GM19397 (cell line): ENCODE measurements around the gene TENM3.

Experiments used
- ATAC-seq: cut with Tn5 transposase; IDR thresholded peaks from one replicate; pipeline ENCODE4 v1.9.1; 2021; ENCODE audit warnings: mild to moderate bottlenecking, moderate library complexity; ENCODE audit not compliant: unreplicated experiment

Gene TENM3

GRCh38 chr4:182325397-182325796 is 82.2 kb downstream of the TENM3 start:
- ATAC-seq = no peak

GRCh38 chr4:182325848-182326255 is 82.7 kb downstream of the TENM3 start:
- no peak for ATAC-seq

GRCh38 chr4:182328505-182328904 is 85.3 kb downstream of the TENM3 start:
- ATAC-seq = no peak

GRCh38 chr4:182337366-182337765 is 94.2 kb downstream of the TENM3 start:
- no peak for ATAC-seq

- ATAC-seq = no peak
Measured at GRCh38 chr4:182338063-182338462, 94.9 kb downstream of the TENM3 start.

- no peak for ATAC-seq
Measured at GRCh38 chr4:182338746-182339145, 95.5 kb downstream of the TENM3 start.

DNA sequence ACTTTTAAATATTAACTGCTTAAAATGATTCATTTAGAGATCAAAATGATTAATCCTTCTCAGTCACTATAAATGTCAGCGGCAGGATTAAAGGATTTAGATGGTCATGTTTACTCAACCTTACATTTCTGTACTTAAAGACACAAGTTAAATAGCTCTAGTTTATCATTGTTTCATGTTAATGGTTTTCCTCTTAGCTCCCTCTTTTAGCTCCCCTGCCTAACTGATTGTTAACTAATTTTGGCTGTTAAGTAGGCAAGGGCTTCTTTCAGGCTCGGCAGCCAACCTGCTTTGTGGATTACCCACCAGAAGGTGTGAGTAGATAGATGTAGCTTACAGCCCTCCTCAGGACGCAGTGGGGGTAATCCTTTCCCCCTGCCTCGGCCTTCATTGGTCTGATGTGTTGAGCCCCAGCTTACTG is 96.0 kb downstream of the TENM3 start:
- ATAC-seq = no peak

GRCh38 chr4:182343453-182343852 is 100.3 kb downstream of the TENM3 start:
- no peak for ATAC-seq

DNA sequence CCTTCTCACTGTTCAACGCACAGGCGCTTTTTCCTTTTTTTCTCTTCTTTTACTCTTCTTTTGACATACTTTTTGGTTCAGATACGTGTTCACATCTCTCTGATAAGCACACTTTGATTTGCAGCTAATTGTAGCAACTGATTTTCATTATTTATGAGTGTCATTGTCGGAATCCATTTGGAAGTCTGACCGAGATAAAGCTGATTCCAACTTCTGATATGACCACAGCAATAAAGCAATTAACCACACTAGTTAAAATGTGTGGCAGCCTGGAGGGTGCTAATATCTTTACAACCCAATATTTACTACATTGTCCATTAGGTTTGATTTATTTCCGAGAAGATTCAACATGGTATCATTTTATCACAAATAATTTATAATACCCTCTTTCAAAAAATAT is 101.8 kb downstream of the TENM3 start:
- ATAC-seq = no peak

DNA sequence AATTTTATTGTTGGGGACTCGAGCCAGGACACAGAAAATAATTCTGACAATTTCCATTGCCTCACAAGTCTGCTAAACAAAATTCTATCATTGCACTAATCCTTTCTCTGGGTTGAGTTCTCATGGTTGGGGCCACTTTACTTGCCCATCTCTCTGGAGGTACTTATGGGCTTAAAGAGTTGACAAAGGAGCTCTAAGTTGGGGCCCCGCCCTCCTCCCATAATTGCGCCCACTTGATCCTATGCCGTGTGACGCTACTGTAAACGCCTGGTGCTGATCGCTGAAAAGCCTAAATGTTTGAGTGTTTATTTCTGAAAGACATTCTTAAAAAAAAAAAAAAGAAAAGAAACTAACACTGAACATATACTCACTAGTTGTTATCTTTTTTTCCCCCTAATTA is 103.0 kb downstream of the TENM3 start:
- no peak for ATAC-seq

GRCh38 chr4:182346675-182347375 is 103.6 kb downstream of the TENM3 start:
- ATAC-seq = no peak

DNA sequence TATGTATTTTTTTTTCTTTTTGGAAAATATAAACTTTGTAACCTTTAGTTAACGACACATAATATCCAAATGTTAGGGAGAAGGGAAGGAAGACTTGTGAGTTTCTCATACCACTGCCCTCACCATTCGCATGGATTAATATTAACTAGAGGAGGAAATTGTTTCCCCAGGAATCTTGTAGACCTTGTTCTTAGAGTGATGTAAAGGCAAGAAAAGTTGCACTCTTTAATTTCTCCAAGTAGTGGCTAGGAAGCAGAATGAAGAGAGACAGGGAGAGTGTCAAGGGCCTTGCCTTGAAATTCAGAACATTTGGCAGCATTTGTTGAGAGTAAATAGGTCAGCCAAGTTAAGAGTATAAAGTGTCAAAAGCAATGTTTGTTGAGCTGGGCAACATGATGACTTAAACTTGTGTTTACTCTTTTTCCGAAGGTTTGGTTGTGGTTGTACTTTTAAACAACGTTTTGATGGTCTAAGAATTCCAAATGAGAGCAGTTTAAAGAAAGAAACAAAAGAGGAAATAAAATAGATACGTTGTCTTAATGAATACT is 105.7 kb downstream of the TENM3 start:
- ATAC-seq = no peak

DNA sequence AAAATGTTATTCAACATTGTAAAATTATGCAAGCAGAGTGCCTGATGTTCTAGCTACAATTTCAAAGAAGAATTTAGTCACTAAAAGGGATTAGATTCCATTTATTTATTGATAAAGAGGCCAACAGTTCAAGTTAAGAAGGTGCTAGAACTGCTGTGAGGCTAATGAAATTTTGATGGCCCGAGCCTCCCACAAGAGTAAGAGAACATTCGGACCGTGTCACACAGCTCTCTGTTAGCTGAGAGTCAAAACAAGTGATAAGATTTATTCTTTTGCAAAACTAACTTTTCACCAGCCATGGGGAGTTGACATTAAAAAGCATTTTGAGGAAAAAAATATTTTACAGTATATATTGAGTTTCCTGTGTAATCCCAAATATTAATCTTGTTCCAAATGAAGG is 106.8 kb downstream of the TENM3 start:
- ATAC-seq = no peak

GRCh38 chr4:182351485-182351884 is 108.3 kb downstream of the TENM3 start:
- no peak for ATAC-seq

DNA sequence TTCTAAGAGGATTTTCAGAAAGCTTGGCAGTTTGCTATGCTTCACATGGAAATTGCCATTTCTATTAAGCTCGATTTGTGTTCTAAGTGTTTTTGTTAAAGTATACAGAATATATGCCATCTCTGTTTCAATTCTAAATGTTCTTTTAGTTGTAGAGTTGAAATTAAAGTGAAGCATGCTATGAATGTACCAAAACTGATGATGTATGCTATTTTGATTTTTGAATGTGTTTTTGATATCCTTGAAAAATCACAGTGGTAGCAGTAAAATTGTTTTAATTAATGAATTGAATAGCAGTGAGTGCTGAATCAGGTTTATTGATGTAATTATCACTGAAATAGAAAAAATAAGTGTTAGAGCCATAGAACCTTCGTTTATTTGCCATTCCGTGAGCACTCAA is 110.9 kb downstream of the TENM3 start:
- no peak for ATAC-seq

DNA sequence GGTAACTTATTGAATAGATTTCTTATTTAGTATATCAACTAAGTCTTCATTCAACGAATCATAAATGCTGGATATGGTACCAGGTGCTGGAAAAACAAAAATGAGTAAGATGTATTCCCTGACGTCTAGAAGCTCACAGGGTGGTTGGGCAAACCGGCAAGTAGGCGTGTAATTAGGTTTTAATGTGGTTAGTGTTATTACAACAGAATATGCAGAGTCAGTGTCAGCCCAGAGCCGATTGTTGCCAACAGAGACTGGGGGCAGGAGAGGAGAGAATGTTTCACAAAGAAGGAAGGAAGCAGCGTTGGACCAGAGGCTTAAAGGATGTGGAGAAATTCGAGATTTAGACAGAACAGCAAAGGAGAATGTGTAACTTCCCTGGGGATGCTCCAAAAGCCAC is 111.7 kb downstream of the TENM3 start:
- no peak for ATAC-seq

DNA sequence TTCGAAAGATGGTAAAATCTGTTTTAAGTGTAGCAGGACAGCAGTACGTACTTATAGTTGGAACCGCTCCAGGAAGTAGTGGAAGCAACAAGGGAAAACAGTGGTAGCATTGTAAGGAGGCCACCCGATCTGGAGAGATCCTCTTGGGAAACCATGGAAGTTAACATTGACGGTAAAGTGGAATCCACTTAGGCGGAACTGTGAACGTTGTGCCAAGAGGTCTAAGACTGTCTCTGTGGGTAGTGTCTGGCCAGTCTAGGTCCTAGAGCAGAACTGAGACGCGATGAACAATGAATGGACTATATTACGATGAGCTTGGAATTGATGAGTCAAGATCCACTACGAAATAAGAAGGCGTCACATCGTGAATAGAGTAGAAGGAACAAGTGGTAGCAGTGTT is 124.0 kb downstream of the TENM3 start:
- no peak for ATAC-seq

- no peak for ATAC-seq
Measured at GRCh38 chr4:182369211-182369610, 126.0 kb downstream of the TENM3 start.

GRCh38 chr4:182370491-182370890 is 127.3 kb downstream of the TENM3 start:
- ATAC-seq = no peak

GRCh38 chr4:182380771-182381181 is 137.6 kb downstream of the TENM3 start:
- ATAC-seq = no peak

- ATAC-seq = no peak
Measured at GRCh38 chr4:182382941-182383340, 139.7 kb downstream of the TENM3 start.

- no peak for ATAC-seq
Measured at GRCh38 chr4:182384631-182385091, 141.5 kb downstream of the TENM3 start.

- no peak for ATAC-seq
Measured at GRCh38 chr4:182385897-182386296, 142.7 kb downstream of the TENM3 start.
